GM18519 (cell line): ENCODE measurements around the gene LAIR2.
A peak's percentile ranks its signal among the peaks of the same experiment; 100 is the strongest.

ENCODE experiments used
- ATAC-seq: cut with Tn5 transposase; IDR thresholded peaks from one replicate; pipeline ENCODE4 v1.9.1; 2021; ENCODE audit warnings: mild to moderate bottlenecking, moderate library complexity; ENCODE audit not compliant: unreplicated experiment, low FRiP score

The LAIR2 gene, protein sequence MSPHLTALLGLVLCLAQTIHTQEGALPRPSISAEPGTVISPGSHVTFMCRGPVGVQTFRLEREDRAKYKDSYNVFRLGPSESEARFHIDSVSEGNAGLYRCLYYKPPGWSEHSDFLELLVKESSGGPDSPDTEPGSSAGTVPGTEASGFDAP

GRCh38 chr19:54502518-54503048 is at the start of gene LAIR2:
TSS of gene LAIR2 (plus strand) at chr19:54502831. CDS start at chr19:54502919, 88 bp downstream.
- no peak for ATAC-seq

DNA sequence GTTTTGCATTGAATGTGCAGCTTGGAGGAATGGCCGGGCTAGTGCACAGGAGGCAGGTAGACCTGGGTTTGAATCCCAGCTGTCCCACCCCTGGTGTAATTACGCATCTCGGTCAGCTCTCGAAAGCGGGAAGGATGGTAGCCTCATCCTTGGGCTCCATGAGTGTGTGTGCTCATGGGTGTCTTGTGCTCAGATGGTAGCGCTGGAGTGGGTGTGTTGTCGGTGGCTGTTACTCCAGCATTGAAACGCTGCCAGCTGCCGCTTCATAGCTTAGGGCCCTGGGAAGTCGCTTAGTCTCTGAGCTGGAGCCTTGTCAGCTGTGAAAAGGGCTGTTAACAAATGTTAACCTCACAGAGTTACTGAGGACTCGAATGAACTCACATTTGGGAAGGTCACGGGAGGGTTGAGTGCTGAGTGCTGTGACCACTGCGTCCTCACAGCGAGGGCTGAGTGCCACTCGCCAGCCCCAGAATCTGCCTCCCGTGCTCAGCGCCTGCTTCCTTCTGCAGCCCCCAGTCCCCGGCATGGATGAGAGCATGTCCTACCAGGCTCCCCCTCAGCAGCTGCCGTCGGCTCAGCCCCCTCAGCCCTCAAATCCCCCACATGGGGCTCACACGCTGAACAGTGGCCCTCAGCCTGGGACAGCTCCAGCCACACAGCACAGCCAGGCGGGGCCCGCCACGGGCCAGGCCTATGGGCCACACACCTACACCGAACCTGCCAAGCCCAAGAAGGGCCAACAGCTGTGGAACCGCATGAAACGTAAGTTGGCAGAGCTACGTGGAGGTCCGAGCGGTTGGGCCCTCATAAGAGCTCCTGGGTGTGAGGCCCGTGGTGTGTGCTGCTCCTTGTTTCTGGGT is 48.5 kb upstream of the LAIR2 start:
- ATAC-seq: no peak

GRCh38 chr19:54454781-54455675 is 47.6 kb upstream of the LAIR2 start:
- ATAC-seq: no peak

DNA sequence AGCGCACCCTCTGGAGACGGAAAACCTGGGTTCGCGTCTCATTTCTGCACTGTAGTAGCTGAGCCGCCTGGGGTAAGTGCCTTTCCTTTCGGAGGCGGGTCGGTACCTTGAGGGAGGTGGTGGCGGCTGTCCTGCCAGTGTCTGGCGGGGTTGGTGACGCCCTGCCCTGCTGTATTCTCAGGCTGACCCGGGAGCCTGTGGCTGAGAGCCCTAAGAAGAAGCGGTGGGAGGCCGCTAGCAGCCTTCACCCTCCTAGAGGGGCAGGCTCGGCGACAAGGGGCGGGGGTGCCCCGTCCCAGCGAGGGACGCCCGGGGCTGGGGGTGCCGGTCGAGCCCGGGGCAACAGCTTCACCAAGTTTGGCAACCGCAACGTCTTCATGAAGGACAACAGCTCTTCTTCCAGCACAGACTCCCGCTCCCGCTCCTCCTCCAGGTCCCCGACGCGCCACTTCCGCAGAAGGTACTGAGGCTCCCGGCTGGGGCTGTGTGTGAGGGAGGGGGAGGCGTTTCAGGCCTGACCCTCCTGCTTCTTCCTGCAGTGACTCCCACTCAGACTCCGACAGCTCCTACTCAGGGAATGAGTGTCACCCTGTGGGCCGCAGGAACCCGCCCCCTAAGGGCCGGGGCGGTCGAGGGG is 46.7 kb upstream of the LAIR2 start:
- ATAC-seq: no peak

DNA sequence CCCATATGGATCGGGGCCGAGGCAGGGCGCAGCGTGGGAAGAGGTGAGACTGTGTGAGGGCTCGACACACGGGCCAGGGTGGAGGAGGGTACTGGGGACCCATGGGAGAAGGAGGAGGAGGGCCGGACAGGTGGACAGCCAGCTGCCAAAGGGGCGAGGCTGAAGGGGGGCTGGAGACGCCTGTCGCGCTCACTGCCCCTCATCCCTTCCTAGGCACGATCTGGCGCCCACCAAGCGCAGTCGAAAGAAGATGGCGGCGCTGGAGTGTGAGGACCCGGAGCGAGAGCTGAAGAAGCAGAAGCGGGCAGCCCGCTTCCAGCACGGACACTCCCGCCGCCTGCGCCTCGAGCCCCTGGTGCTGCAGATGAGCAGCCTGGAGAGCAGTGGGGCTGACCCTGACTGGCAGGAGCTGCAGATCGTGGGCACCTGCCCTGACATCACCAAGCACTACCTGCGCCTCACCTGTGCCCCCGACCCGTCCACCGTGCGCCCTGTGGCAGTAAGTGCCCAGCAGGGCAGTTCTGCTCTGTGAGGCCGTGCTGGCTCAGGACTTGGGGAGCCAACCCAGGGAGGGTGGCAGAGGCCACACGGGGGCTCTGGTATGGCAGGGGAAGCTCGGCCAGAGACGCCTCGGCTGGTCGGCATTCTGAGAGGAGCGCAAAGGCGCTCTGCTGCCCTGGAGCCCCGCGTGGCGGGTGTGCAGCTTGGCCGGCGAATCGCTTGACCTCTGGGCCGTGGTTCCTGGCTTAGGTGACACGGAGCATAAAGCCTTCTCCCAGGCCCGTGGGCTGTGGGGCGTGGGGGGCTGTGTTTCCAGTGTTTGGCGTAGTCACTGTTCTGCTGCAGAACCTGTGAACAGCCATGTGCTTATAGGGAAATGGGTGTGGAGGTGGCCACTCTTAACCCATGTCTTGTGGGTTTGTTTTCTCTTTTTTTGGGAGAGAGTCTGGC is 45.9 kb upstream of the LAIR2 start:
- ATAC-seq: no peak

GRCh38 chr19:54457773-54458647 is 44.6 kb upstream of the LAIR2 start:
- no peak for ATAC-seq

- ATAC-seq: no peak
These were observed 43.9 kb upstream of the LAIR2 start for GRCh38 chr19:54458648-54459281.

DNA sequence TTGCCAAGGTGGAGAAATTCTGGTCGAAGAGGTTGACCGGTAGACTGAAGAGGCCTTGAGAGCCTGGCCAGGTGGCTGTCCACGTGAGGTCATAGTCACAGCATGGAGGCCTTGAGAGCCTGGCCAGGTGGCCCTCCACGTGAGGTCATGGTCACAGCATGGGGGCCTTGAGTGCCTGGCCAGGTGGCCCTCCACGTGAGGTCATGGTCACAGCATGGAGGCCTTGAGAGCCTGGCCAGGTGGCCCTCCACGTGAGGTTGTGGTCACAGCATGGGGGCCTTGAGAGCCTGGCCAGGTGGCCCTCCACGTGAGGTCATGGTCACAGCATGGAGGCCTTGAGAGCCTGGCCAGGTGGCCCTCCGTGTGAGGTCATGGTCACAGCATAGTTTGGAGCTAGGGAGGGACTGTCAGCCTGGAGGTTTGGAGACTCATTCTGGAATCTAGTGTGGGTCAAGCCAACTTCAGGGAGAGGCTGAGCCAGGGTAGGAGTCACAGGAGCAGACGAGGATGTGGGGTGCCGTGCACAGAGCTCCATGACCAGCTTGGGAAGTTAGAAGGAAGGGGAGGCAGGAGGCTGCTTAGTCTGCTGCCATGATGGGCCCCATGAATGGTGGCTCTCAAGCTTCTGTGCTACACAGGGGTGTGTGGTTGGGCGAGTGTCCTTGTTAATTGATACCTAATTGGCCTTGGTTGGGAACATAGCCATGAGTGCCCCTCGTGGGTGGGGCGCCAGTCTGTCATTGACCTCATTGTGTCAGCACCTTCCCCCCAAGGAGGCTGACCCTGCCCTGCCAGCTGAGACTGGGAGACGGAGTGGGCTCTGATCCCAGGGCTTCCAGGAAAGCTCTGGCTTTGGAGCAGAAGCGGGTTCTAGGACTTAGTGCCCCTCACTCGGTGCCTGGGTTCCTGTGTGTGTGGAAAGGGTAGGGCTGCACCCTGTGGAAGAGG is 43.1 kb upstream of the LAIR2 start:
- no peak for ATAC-seq

DNA sequence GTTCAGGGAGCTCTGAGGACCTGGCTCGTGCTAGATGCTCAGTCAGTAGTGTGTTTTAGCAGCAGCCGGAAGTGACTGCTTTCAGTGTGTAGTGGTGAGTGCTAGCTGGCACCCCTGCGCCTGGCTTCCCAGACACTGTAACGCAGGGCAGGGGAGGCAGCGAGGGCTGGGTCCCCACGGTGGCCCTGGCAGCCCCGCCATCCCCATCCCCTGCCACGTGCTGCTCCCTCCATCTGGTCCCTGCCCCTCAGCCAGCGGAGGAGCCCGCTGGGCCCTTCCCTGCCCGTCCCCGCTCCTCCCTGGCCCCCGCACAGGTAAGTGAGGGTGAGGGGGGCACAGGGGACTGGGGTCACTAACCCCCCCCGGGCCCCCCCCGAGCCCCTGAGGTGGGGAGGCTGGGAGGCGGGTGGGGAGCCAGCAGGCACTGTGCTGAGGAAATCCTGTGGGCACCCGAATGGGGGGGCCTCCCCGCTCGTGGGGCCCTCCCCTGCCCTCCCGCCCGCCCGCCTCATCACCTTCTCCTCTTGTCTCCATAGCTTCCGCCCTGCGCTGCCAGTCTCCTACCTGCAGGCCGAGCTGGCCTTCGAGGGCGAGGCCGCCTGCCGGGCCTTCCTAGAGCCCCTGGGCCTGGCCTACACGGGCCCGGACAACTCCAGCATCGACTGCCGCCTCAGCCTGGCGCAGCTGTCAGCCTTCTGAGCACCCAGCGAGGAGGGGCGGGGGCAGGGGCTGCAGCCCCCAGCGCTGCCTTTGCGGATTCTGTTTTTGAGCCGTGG is 42.2 kb upstream of the LAIR2 start:
- ATAC-seq: no peak

GRCh38 chr19:54461210-54461609 is 41.4 kb upstream of the LAIR2 start:
- ATAC-seq: no peak

DNA sequence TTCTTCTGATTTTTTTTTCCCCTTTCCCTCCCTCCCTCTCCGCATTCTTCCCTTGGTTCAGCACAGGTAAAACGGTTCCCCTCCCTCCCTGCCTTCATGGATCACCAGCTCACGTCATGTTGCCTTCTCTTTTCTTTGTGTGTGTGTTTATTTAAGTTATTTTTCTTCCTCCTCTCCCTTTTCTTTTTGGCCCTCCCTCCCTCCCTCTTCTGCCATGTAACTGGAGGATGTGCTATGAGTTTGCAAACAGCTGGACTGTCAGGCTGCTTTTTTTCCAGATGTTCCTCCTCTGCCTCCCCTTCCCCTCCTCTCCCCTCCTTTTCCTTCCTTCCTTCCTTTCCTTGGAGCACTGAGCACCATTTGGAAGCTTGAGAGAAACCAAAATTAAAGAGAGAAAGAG is 41.0 kb upstream of the LAIR2 start:
- no peak for ATAC-seq

GRCh38 chr19:54462047-54462654 is 40.5 kb upstream of the LAIR2 start:
- ATAC-seq: no peak

GRCh38 chr19:54462655-54463530 is 39.7 kb upstream of the LAIR2 start:
- peak; percentile 5 for ATAC-seq

DNA sequence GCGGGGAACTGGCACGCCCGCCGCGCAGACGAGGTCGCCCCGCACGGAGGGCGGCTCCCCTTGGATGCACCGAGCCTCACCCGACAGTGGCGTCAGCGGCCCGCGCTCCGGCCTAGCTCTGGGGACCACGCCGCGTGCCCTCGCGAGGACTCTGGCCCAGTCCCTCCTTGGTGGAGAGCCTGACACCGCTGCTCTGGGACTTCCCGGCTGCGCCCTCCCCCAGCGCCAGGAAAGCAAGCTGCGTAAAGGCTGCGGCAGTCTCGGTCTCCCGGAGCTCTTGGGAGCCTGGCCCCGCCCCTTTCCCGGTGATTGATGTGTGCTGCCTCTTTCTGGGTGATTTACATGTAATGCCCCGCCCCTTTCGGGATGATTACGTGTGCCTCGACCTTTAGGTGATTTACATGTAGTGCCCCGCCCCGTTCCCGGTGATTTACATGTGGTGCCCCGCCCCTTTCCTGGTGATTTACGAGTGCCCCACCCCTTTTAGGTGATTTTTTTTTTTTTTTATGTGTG is 39.0 kb upstream of the LAIR2 start, which contains the start of gene LENG9:
Gene LENG9, minus strand, starts transcription at position 248 of the 513 bp plus-strand sequence. CDS start 252 bp downstream, outside the sequence.
- peak; percentile 40 for ATAC-seq
